ENCODE measurements around the gene PUM1.
"Not testable (repeated sequence)": the region's sequence is repeated elsewhere in the genome, so short reads cannot be mapped to it uniquely, and the experiment has no call there.

The PUM1 gene

GRCh38 chr1:30962609-30963508 lies 102.7 kb downstream of the PUM1 start:
- Mint-ChIP-seq H3K4me3 (no peak overlapping the region), H3K27ac (peak overlapping the region; percentile 16), H3K4me1 (ENCODE audit: low read depth) (peaks cover 13% of the 10 kb centered on the region), H3K9me3 (no peaks in the 10 kb centered on the region), H3K36me3 (ENCODE audit: low read depth) (peaks cover 84% of the 10 kb centered on the region), H3K27me3 (no peaks in the 10 kb centered on the region)

- no peaks in the 10 kb centered on the region for H3K9me3 Mint-ChIP-seq
- no peak overlapping the region for H3K27ac Mint-ChIP-seq
- no peak overlapping the region for H3K4me3 Mint-ChIP-seq
- H3K36me3 Mint-ChIP-seq (ENCODE audit: low read depth), result peaks cover 69% of the 10 kb centered on the region
- H3K27me3 Mint-ChIP-seq, result no peaks in the 10 kb centered on the region
- peaks cover 17% of the 10 kb centered on the region for H3K4me1 Mint-ChIP-seq (ENCODE audit: low read depth)
Measured at GRCh38 chr1:30957560-30958222, 107.8 kb downstream of the PUM1 start.

GRCh38 chr1:30955448-30956015 lies 110.0 kb downstream of the PUM1 start:
- Mint-ChIP-seq H3K27me3 (no peaks in the 10 kb centered on the region), H3K4me1 (ENCODE audit: low read depth) (peaks cover 22% of the 10 kb centered on the region), H3K27ac (no peak overlapping the region), H3K4me3 (no peak overlapping the region), H3K36me3 (ENCODE audit: low read depth) (peaks cover 77% of the 10 kb centered on the region), H3K9me3 (no peaks in the 10 kb centered on the region)

GRCh38 chr1:30953685-30954084 lies 111.8 kb downstream of the PUM1 start:
- Mint-ChIP-seq H3K27me3 (no peaks in the 10 kb centered on the region), H3K9me3 (no peaks in the 10 kb centered on the region), H3K4me1 (ENCODE audit: low read depth) (peaks cover 16% of the 10 kb centered on the region), H3K27ac (no peak overlapping the region), H3K36me3 (ENCODE audit: low read depth) (peaks cover 75% of the 10 kb centered on the region), H3K4me3 (no peak overlapping the region)

- no peaks in the 10 kb centered on the region for H3K27me3 Mint-ChIP-seq
- H3K4me1 Mint-ChIP-seq (ENCODE audit: low read depth), result peaks cover 8% of the 10 kb centered on the region
- H3K9me3 Mint-ChIP-seq, result no peaks in the 10 kb centered on the region
- no peak overlapping the region for H3K4me3 Mint-ChIP-seq
- H3K27ac Mint-ChIP-seq, result no peak overlapping the region
- peaks cover 76% of the 10 kb centered on the region for H3K36me3 Mint-ChIP-seq (ENCODE audit: low read depth)
Measured at GRCh38 chr1:30952098-30952497, 113.4 kb downstream of the PUM1 start.

GRCh38 chr1:30950700-30951099 lies 114.8 kb downstream of the PUM1 start:
- H3K36me3 Mint-ChIP-seq (ENCODE audit: low read depth), result peaks cover 78% of the 10 kb centered on the region

GRCh38 chr1:30950053-30950452 lies 115.5 kb downstream of the PUM1 start:
- Mint-ChIP-seq H3K36me3 (ENCODE audit: low read depth) (peaks cover 84% of the 10 kb centered on the region), H3K4me3 (no peak overlapping the region), H3K9me3 (no peaks in the 10 kb centered on the region), H3K4me1 (ENCODE audit: low read depth) (peaks cover 8% of the 10 kb centered on the region), H3K27ac (no peak overlapping the region), H3K27me3 (no peaks in the 10 kb centered on the region)

More at GRCh38 chr1:30950700-30951099, 114.8 kb downstream of the PUM1 start:
- H3K9me3 Mint-ChIP-seq, result no peaks in the 10 kb centered on the region
- no peaks in the 10 kb centered on the region for H3K27me3 Mint-ChIP-seq
- no peak overlapping the region for H3K27ac Mint-ChIP-seq
- no peak overlapping the region for H3K4me3 Mint-ChIP-seq
- peaks cover 8% of the 10 kb centered on the region for H3K4me1 Mint-ChIP-seq (ENCODE audit: low read depth)

GRCh38 chr1:30949487-30949838 lies 116.1 kb downstream of the PUM1 start:
- H3K4me3 Mint-ChIP-seq; H3K27ac Mint-ChIP-seq; H3K4me1 Mint-ChIP-seq (ENCODE audit: low read depth); H3K27me3 Mint-ChIP-seq; H3K9me3 Mint-ChIP-seq: not testable (repeated sequence)
- H3K36me3 Mint-ChIP-seq (ENCODE audit: low read depth), result peaks cover 85% of the 10 kb centered on the region

GRCh38 chr1:30948813-30949486 lies 116.6 kb downstream of the PUM1 start:
- not testable (repeated sequence) for H3K4me1 Mint-ChIP-seq (ENCODE audit: low read depth); H3K9me3 Mint-ChIP-seq; H3K27me3 Mint-ChIP-seq; H3K27ac Mint-ChIP-seq; H3K4me3 Mint-ChIP-seq
- H3K36me3 Mint-ChIP-seq (ENCODE audit: low read depth), result peaks cover 85% of the 10 kb centered on the region

- H3K4me1 Mint-ChIP-seq (ENCODE audit: low read depth), result peaks cover 8% of the 10 kb centered on the region
- H3K27ac Mint-ChIP-seq, result peak overlapping the region; percentile 45
- H3K27me3 Mint-ChIP-seq, result no peaks in the 10 kb centered on the region
- no peak overlapping the region for H3K4me3 Mint-ChIP-seq
- peaks cover 86% of the 10 kb centered on the region for H3K36me3 Mint-ChIP-seq (ENCODE audit: low read depth)
- no peaks in the 10 kb centered on the region for H3K9me3 Mint-ChIP-seq
Measured at GRCh38 chr1:30948278-30948677, 117.2 kb downstream of the PUM1 start.

- no peaks in the 10 kb centered on the region for H3K9me3 Mint-ChIP-seq
- H3K4me1 Mint-ChIP-seq (ENCODE audit: low read depth), result peaks cover 5% of the 10 kb centered on the region
- H3K27ac Mint-ChIP-seq, result no peak overlapping the region
- H3K4me3 Mint-ChIP-seq, result no peak overlapping the region
- H3K36me3 Mint-ChIP-seq (ENCODE audit: low read depth), result peaks cover 84% of the 10 kb centered on the region
- H3K27me3 Mint-ChIP-seq, result no peaks in the 10 kb centered on the region
Measured at GRCh38 chr1:30947212-30947611, 118.3 kb downstream of the PUM1 start.

- Mint-ChIP-seq H3K9me3 (no peaks in the 10 kb centered on the region), H3K27ac (no peak overlapping the region), H3K27me3 (no peaks in the 10 kb centered on the region), H3K4me1 (ENCODE audit: low read depth) (no peaks in the 10 kb centered on the region), H3K36me3 (ENCODE audit: low read depth) (peaks cover 72% of the 10 kb centered on the region), H3K4me3 (no peak overlapping the region)
Measured at GRCh38 chr1:30942326-30942963, 123.1 kb downstream of the PUM1 start.

- H3K27ac Mint-ChIP-seq, result peak overlapping the region; percentile 14
- no peak overlapping the region for H3K4me3 Mint-ChIP-seq
- no peaks in the 10 kb centered on the region for H3K27me3 Mint-ChIP-seq
- H3K9me3 Mint-ChIP-seq, result no peaks in the 10 kb centered on the region
- H3K36me3 Mint-ChIP-seq (ENCODE audit: low read depth), result peaks cover 72% of the 10 kb centered on the region
- H3K4me1 Mint-ChIP-seq (ENCODE audit: low read depth), result no peaks in the 10 kb centered on the region
Measured at GRCh38 chr1:30940541-30940940, 125.0 kb downstream of the PUM1 start.

- no peak overlapping the region for H3K4me3 Mint-ChIP-seq
- H3K36me3 Mint-ChIP-seq (ENCODE audit: low read depth), result peaks cover 71% of the 10 kb centered on the region
- no peak overlapping the region for H3K27ac Mint-ChIP-seq
- H3K9me3 Mint-ChIP-seq, result no peaks in the 10 kb centered on the region
- H3K4me1 Mint-ChIP-seq (ENCODE audit: low read depth), result no peaks in the 10 kb centered on the region
- H3K27me3 Mint-ChIP-seq, result no peaks in the 10 kb centered on the region
Measured at GRCh38 chr1:30936541-30937171, 128.9 kb downstream of the PUM1 start.
